Activated CD4-positive, CD25-positive, alpha-beta regulatory T cell treated with anti-CD3 and anti-CD28 coated beads, Interleukin-2, amount 50 U/mL, for 24 hours (primary cell): ENCODE data around the gene AOPEP.
"Not testable (repeated sequence)": the region's sequence is repeated elsewhere in the genome, so short reads cannot be mapped to it uniquely, and the experiment has no call there.

Experiments used
- ATAC-seq, 2 donors: fragments of 150-1000 bp; cut with Tn5 transposase; one replicate each; pipeline ENCODE4 v1.10.0; 2021; ENCODE audit warnings: mild to moderate bottlenecking in 1 of 2, moderate library complexity in 1 of 2

Gene AOPEP

DNA sequence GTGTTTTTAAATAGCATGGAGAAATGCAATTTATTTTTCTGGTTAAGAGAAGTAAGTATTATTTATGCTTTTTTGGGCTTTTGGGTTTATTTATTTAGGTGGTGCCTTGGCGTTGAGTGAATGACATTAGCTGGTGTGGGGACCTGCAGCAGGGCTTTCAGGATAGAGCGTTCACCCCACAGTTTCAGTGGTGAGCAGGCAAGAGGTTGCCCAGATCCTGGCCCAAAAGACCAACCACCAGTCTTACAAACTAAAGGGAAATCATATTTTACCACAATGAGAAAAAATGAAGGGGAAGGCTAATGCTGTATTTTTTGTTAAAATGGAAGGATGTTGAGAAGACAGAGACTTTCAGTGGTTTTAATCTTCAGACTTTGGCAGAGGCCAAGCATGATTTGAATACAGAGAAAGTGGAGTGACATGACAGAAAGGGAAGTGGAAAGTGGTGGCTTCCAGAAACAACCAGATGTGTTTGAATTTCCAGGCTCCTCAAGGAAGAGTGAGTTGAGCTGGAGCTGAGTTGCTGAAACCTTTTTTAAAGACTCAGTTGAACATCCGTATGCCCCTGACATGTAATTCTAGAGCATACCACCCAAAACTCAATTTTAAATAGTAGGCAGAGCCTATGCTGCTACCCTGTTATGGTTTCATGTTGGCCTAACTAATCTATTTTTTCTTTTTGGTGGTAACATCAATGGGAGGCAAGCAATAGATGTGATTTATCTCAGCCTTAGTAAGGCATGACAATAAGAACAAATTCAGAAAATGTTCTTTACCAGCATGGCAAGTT is 94.8 kb downstream of the AOPEP start:
- no peak for ATAC-seq

DNA sequence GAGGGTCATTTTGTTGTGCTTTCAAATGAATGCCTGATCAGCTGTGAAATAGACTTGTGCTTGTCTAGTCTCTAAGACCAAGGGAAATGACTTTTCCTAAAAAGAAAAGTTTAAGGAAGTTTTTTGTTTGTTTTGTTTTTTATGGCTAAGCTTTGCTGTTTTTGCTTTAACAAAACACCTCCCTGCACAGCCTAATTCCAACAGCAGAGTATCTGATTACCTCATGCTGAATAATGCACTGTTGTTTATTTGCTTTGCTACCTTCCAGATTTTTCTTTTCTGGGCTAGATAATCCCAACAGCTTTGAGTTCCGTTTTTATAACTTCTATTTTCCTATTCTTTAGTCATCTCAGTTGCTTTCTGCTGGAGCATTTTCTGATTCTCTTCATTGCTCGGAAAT is 95.8 kb downstream of the AOPEP start:
- no peak for ATAC-seq

- no peak for ATAC-seq
Measured at GRCh38 chr9:94823710-94824109, 97.2 kb downstream of the AOPEP start.

GRCh38 chr9:94824411-94824810 is 97.9 kb downstream of the AOPEP start:
- ATAC-seq = no peak

DNA sequence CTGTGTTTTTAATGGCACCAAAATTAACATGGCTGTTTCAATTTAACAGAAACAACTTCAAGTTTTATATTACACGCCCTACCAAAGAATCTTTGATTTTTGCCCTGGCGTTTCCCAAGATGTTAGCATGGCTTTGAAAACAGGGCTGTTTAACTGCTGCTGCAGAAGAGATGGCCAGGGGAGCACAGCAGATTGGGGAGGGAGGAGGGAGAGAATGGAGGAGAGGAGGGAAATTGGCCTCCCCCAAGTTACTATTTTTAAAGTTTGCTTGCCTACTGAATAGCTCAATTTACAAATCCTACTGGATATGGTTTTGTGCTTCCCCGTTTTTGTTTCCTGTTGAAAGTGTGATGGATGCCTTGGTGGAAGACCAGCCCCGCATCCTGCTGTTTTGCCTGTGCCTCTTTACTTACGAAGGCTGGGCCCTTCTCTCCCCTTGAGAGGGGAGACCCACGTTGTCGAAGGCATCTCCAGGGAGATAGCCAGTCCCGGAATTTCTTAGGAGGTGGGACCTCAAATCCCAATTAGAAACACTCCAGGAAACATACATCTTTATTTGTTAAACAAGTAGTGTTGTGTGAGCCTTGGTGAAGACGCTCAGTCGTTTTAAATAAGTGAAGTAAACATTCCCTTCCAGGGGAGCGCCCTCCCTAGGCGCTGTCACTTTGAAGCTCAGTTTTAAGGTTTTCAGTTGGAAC is 98.6 kb downstream of the AOPEP start:
- no peak for ATAC-seq

DNA sequence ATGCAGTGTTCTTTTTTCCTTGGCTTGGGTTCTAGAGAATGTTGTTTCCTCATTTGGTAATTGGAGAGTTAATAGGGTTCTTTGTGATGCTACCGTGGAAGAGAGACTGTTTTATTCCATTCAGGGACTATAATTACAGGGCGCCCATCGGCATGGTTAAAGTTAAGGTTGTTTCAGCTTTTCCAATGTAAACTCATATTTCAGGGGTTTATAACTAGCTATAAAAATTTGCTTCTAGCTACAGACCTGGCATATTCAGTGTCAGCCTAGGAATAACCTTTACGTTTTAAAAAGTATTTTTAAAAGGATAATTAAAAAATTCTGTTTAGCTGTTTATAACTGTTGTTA is 99.1 kb downstream of the AOPEP start:
- ATAC-seq = no peak

DNA sequence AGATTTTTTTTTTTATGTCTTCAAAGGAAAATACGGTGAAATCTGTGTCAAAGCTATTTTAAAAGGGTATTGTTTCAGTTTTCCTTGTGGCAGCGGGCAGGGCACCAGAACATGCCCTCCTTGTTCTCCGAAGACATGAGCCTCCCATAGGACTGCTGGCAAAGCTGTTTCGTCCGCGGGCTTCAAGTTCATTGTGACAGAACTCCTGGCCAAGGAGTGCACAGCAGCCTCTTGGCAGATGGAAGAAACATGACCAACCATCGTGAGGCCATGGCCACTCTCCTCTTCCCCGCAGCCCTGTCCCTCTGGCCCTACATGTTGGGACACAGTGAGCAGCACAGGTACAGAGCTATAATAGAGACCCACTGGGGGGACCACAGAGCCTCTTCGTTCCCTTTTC is 99.5 kb downstream of the AOPEP start:
- ATAC-seq = no peak

DNA sequence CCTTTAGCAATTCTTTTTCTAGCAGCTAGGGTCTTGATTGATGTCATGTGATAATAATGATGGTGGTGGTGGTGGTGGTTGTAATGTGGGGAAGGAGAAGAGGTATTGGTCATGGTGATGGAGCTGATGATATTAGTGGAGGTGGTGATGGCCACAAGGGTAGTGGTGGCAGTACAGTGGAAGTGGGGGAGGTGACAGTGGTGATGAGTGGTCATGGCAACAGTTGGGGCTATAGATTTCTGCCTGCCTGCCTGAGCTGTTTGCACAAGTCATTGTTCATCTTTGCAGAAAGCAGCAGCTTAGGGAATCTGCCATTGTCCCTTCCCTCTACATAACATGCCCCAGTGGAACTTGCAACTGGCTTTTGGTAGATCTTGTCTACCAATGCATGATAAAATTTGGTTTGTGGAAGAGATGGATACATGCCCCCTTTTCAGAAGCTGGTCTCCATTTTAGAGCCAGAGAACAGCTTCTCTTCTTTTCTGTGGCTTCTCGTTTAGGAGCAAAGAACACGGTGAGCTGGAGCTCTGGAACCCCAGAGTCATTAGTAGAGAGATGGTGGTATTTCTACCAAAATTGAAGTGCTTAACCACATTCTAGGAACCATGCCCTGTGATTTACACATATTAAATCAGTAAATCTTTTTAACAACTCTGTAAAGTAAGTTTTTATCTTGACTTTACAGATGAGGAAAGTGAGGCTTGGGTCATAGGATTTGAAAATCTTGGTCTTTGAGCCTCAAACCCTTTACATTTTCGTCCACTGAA is 100.3 kb downstream of the AOPEP start:
- ATAC-seq = no peak

- no peak for ATAC-seq
Measured at GRCh38 chr9:94827584-94828304, 101.2 kb downstream of the AOPEP start.

DNA sequence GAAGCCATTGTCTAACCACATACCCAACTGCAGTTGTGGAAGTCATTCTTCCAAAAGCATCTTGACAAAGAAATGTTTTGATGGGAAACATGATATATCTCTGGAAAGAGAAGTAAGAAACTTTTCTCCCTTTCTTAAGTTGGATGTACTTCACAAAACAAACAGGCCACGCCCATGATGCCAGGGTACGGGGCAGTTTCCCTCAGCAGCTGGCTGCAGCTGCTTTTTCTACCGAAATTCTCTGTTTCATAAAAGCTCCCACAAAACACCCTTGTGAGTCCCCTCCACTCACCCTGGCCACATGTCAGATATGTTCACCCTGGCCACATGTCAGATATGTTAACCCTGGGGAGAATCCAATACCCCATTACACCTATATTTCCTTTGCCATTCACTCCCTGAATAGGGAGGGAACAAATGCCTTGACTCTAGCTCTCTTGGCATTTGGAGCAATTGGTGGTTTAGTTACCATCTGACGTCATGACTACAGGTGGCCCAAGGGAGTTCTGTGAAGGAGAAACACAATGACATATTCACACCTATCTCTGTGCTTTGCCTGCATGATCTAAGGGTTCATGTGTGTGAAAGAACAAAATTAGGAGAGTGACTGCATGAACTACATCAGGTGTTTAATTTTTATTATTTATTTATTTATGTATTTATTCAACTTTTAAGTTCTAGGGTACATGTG is 103.0 kb downstream of the AOPEP start:
- ATAC-seq = no peak

GRCh38 chr9:94830071-94830604 is 103.6 kb downstream of the AOPEP start:
- not testable (repeated sequence) for ATAC-seq

DNA sequence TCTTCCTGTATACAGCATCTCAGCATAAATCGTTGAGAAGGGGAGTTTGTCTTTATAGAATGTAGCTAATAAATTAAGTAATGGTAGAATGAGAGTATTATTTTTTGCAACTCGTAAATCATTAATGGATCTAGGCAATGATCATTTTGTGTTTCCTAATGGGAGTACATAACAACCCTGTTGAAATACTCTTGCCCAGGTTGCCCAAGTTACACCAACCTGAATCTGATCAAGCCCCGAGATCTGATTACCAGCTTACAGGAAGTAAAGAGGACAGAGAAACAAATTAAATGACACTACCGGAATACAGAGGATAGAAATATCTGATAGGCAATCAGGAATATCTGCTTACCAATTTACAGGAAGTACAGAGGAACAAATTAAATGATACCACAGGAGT is 107.3 kb downstream of the AOPEP start:
- ATAC-seq = no peak

DNA sequence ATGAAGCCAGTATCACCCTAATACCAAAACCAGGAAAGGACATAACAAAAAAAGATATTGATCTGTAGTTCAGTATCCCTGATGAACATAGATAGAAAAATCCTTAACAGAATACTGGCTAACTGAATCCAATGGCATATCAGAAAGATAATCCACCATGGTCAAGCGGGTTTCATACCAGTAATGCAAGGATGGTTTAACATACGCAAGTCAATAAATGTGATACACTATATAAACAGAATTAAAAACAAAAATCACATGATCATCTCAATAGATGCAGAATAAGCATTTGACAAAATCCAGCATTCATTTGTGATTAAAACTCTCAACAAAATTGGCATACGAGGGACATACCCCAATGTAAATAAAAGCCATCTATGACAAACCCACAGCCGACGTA is 110.9 kb downstream of the AOPEP start:
- ATAC-seq = no peak

DNA sequence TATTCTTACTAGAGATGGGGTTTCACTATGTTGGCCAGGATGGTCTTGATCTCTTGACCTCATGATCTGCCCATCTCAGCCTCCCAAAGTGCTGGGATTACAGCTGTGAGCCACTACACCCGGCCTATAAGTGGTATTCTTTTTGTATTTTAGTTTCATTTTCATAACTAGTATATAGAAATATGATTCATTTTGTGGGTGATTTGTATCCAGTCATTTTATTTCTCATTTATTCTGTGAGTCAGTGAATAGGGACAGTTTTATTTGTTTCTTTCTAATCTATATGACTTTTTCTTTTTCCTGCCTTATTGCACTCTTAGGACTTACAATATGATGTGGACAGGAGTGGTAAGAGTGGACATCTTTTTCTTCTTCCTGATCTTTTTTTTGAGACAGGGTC is 112.9 kb downstream of the AOPEP start:
- ATAC-seq = peak; percentile 90 to 94

- ATAC-seq = no peak
Measured at GRCh38 chr9:94840738-94841137, 114.2 kb downstream of the AOPEP start.

DNA sequence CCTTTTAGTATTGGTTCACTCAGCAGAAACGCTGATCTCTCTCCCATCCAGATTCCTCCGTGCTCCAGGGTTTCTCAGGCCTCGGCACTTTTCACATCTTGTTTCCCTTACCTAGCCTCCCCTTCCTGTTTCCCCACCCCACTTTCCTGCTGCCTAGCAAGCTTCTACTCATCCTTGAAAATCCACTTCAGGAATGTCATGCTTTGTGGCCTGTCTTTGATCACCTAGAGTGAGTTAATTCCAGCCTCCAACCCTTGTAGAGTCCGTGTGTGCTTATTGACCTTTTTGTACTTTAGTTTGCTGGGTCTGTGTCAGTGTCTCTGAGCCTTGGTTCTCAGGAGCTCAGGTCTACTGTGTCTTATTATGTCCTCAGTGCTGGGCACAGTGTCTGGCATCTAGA is 116.6 kb downstream of the AOPEP start:
- no peak for ATAC-seq

- no peak for ATAC-seq
Measured at GRCh38 chr9:94846739-94847138, 120.2 kb downstream of the AOPEP start.

DNA sequence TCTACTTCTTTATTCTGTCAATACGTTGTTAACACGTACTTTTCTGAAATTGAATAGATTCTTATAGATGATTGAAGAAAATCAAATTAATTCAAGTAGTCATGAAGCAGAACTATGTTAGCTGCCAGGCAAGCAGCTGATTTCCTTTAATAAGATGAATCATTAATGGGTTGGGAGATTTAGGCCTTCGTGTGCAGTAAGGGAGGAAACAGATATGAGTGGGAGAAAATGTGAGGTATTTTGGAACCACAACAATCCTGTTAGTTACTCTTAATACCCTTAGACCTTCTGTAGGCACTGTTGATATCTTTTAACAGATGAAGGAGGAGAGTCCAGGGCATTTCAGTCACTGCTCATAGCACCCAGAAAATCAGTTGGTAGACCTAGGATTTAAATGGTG is 121.0 kb downstream of the AOPEP start:
- ATAC-seq = no peak

DNA sequence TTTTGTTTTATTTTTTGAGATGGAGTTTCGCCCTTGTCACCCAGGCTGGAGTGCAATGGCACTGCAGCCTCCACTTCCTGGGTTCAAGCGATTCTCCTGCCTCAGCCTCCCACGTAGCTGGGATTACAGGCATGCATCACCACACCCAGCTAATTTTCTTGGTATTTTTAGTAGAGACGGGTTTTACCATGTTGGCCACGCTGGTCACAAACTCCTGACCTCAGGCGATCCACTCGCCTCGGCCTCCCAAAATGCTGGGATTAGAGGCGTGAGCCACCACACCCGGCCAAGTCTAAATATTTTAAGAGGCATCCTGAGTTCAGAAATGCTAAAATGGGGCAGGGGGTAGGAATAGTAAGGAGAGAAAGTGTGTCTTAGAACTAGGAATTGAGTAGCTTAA is 122.3 kb downstream of the AOPEP start:
- ATAC-seq = not testable (repeated sequence)

DNA sequence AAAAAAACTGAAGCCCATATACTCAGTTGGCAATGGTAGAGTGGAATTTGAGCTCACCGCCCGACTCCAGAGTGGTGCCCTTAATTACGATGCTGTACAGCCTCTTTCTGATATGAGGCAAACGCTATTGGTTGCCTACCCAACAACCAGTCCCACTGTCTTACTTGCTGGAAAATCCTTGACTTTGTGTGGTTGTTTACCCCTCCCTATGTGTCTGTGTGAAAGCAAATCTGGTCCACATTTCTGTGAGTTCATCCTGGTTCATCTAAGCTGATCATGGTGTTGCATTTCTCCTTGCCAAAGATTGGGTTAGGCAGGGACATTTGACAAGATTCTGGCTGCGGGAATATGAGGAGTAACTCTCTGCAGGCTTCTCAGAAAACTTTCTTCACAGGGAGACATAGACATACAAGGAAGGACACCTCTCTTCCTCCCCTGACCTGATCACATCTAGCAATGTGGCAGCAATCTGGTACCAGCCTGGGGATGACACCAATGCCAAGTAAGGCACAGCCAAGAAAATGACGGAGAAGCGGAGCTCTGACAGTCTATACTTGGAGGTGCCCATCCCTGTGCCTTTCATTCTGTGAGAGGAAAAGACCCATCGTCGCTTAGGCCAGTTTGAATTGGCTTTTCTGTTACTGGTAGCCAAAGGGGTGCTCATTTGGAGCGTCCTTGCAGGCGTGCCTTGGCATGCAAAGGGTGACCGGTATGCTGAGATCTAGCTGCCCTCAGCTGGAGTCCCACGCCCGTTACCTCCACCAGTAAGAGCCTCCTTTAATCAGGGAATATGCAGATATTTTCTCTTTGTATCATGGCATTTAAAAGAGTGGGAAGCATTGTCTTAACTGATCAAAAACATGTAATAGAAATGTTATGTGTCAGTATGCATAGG is 124.3 kb downstream of the AOPEP start:
- no peak for ATAC-seq

GRCh38 chr9:94851467-94851866 is 125.0 kb downstream of the AOPEP start:
- ATAC-seq = no peak
